ENCODE measurements around the gene EHBP1. TPM values are rescaled to one million over a fixed set of nuclear protein-coding genes. Genes with fewer than 3 reads are reported as not detected.

Gene EHBP1
- polyA plus RNA-seq, 1 of the 3 experiments (the other 2 are of a cell fraction) = 62.7 TPM

DNA sequence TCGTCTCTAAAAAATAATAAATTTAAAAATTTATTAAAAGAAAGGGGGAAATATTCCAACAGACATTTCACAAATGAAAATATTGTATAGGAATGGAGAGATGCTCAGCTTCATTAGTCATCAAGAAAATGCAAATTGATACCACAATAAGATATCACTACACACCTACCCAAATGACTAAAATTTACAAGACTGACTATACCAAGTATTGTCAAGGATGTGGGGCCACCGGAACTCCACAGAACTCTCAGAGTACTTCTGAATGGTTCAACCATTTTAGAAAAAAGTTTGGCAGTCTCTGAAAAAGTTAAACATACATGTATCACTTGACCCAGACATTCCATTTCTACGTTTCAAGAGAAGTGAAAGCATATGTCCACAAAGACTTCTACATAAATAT lies 163.4 kb downstream of the EHBP1 start:
- ChIA-PET CTCF (no interaction called here), POLR2A (no interaction called here)
- H3K9ac ChIP-seq = no peak overlapping the region
- no peak overlapping the region for H3K4me2 ChIP-seq
- no peaks in the 10 kb centered on the region for H3K79me2 ChIP-seq (ENCODE audit: insufficient read depth)
- no peaks in the 10 kb centered on the region for H4K20me1 ChIP-seq (ENCODE audit: insufficient read depth)
- WGBS (ENCODE audit: low lambda C conversion rate) = 97% methylated on average over 3 of the region's 3 CpGs
- no peaks in the 10 kb centered on the region for H3K9me2 ChIP-seq
- no peak for TF ChIP-seq SIN3A (IDR thresholded peaks at IDR 0.05; ENCODE audit: borderline replicate concordance, low read depth, low read length)
- no peak for TF ChIP-seq RCOR1 (IDR thresholded peaks at IDR 0.05; ENCODE audit: low read length)
- TF ChIP-seq JUND (IDR thresholded peaks at IDR 0.05) = no peak
- TF ChIP-seq MXI1 (IDR thresholded peaks at IDR 0.05; ENCODE audit: low read depth, low read length) = no peak
- no peak for TF ChIP-seq USF2 (IDR thresholded peaks at IDR 0.05; ENCODE audit: borderline replicate concordance, low read depth, low read length)
- no peak for TF ChIP-seq TCF12 (IDR thresholded peaks at IDR 0.05)
- no peak for TF ChIP-seq POLR2AphosphoS5 (IDR thresholded peaks at IDR 0.05; ENCODE audit: low read depth, low read length)
- TF ChIP-seq EZH2phosphoT487 (IDR thresholded peaks at IDR 0.05; ENCODE audit: borderline replicate concordance, low read depth) = no peak
- TF ChIP-seq SMC3 (IDR thresholded peaks at IDR 0.05; ENCODE audit: low read depth, low read length) = no peak
- no peak for TF ChIP-seq RXRA (IDR thresholded peaks at IDR 0.05; ENCODE audit: borderline replicate concordance, low read depth)
- no peak for TF ChIP-seq FOXM1 (IDR thresholded peaks at IDR 0.05; ENCODE audit: low read depth)
- TF ChIP-seq, protein P1, sequence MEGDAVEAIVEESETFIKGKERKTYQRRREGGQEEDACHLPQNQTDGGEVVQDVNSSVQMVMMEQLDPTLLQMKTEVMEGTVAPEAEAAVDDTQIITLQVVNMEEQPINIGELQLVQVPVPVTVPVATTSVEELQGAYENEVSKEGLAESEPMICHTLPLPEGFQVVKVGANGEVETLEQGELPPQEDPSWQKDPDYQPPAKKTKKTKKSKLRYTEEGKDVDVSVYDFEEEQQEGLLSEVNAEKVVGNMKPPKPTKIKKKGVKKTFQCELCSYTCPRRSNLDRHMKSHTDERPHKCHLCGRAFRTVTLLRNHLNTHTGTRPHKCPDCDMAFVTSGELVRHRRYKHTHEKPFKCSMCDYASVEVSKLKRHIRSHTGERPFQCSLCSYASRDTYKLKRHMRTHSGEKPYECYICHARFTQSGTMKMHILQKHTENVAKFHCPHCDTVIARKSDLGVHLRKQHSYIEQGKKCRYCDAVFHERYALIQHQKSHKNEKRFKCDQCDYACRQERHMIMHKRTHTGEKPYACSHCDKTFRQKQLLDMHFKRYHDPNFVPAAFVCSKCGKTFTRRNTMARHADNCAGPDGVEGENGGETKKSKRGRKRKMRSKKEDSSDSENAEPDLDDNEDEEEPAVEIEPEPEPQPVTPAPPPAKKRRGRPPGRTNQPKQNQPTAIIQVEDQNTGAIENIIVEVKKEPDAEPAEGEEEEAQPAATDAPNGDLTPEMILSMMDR (IDR thresholded peaks at IDR 0.05) = no peak
- no peak for TF ChIP-seq GABPA (IDR thresholded peaks at IDR 0.05; ENCODE audit: low read depth)
- TF ChIP-seq, protein P2, sequence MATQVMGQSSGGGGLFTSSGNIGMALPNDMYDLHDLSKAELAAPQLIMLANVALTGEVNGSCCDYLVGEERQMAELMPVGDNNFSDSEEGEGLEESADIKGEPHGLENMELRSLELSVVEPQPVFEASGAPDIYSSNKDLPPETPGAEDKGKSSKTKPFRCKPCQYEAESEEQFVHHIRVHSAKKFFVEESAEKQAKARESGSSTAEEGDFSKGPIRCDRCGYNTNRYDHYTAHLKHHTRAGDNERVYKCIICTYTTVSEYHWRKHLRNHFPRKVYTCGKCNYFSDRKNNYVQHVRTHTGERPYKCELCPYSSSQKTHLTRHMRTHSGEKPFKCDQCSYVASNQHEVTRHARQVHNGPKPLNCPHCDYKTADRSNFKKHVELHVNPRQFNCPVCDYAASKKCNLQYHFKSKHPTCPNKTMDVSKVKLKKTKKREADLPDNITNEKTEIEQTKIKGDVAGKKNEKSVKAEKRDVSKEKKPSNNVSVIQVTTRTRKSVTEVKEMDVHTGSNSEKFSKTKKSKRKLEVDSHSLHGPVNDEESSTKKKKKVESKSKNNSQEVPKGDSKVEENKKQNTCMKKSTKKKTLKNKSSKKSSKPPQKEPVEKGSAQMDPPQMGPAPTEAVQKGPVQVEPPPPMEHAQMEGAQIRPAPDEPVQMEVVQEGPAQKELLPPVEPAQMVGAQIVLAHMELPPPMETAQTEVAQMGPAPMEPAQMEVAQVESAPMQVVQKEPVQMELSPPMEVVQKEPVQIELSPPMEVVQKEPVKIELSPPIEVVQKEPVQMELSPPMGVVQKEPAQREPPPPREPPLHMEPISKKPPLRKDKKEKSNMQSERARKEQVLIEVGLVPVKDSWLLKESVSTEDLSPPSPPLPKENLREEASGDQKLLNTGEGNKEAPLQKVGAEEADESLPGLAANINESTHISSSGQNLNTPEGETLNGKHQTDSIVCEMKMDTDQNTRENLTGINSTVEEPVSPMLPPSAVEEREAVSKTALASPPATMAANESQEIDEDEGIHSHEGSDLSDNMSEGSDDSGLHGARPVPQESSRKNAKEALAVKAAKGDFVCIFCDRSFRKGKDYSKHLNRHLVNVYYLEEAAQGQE (IDR thresholded peaks at IDR 0.05; ENCODE audit: low read depth, low read length) = no peak
- no peak for TF ChIP-seq FOSL2 (IDR thresholded peaks at IDR 0.05; ENCODE audit: borderline replicate concordance, low read depth)
- no peak for TF ChIP-seq ELF1 (IDR thresholded peaks at IDR 0.05)
- TF ChIP-seq NRF1 (IDR thresholded peaks at IDR 0.05; ENCODE audit: low read depth, low read length) = no peak
- no peak for TF ChIP-seq GATA2 (CRISPR knock-in tag; IDR thresholded peaks at IDR 0.05)
- TF ChIP-seq, protein P3, sequence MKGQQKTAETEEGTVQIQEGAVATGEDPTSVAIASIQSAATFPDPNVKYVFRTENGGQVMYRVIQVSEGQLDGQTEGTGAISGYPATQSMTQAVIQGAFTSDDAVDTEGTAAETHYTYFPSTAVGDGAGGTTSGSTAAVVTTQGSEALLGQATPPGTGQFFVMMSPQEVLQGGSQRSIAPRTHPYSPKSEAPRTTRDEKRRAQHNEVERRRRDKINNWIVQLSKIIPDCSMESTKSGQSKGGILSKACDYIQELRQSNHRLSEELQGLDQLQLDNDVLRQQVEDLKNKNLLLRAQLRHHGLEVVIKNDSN (IDR thresholded peaks at IDR 0.05; ENCODE audit: borderline replicate concordance, low read depth) = no peak
- H3K4me3 ChIP-seq (ENCODE audit: low read depth in 2 of 2, low read length in 1 of 2) = no peak overlapping the region
- peaks cover 13% of the 10 kb centered on the region; the same call in 1 of the 2 replicates for H3K9me3 ChIP-seq
- no peak overlapping the region for H2AFZ ChIP-seq (ENCODE audit: low read depth)
- H3K36me3 ChIP-seq (replicated peaks in 1 of 2; ENCODE audit: control insufficient read depth in 1 of 2, insufficient read depth in 2 of 2, low read length in 1 of 2) = peaks cover 51 to 77% of the 10 kb centered on the region in 2 experiments
- H3F3A ChIP-seq (replicated peaks; ENCODE audit: insufficient read depth) = no peaks in the 10 kb centered on the region
- no peaks in the 10 kb centered on the region for H3K4me1 ChIP-seq (ENCODE audit: control insufficient read depth in 1 of 2, insufficient read depth in 2 of 2, low read depth in 1 of 2, low read length in 1 of 2)
- no peak overlapping the region for H3K27ac ChIP-seq (ENCODE audit: low read depth in 2 of 2, low read length in 1 of 2)
- H3K27me3 ChIP-seq (ENCODE audit: insufficient read depth) = no peaks in the 10 kb centered on the region
- DNase-seq = no peak
